Stimulated activated CD8-positive, alpha-beta memory T cell treated with anti-CD3 and anti-CD28 coated beads, Interleukin-7, amount 100 ng/mL, for 1 hour (primary cell): ENCODE data around the gene EPHA10.
"Not testable (repeated sequence)": the region's sequence is repeated elsewhere in the genome, so short reads cannot be mapped to it uniquely, and the experiment has no call there.

Experiments used
- DNase-seq, 2 donors: peaks; one replicate each; pipeline ENCODE4 v3.0.0-alpha.2; 2020; ENCODE audit warnings: low read depth in 2 of 2

EPHA10 gene

GRCh38 chr1:37771440-37771839, 6.5 kb upstream of the EPHA10 start:
- not testable (repeated sequence) for DNase-seq

GRCh38 chr1:37767488-37767887, 2.6 kb upstream of the EPHA10 start:
- DNase-seq, result no peak

- no peak for DNase-seq
Measured at GRCh38 chr1:37765916-37766664, 1.2 kb upstream of the EPHA10 start.

GRCh38 chr1:37764414-37764825, 500 bp downstream of the EPHA10 start:
- no peak for DNase-seq

- DNase-seq, result no peak
Measured at GRCh38 chr1:37763791-37764413, 1.0 kb downstream of the EPHA10 start.

GRCh38 chr1:37762516-37762915, 2.4 kb downstream of the EPHA10 start:
- DNase-seq, result no peak

GRCh38 chr1:37761416-37762095, 3.4 kb downstream of the EPHA10 start:
- DNase-seq, result no peak

GRCh38 chr1:37759451-37759850, 5.5 kb downstream of the EPHA10 start:
- DNase-seq, result no peak

- no peak for DNase-seq
Measured at GRCh38 chr1:37755951-37756560, 8.9 kb downstream of the EPHA10 start.

GRCh38 chr1:37755290-37755689, 9.6 kb downstream of the EPHA10 start:
- DNase-seq, result no peak

- DNase-seq, result no peak
Measured at GRCh38 chr1:37753473-37754321, 11.2 kb downstream of the EPHA10 start.

GRCh38 chr1:37752583-37753471, 12.1 kb downstream of the EPHA10 start:
- DNase-seq, result no peak

GRCh38 chr1:37752213-37752582, 12.7 kb downstream of the EPHA10 start:
- no peak for DNase-seq

GRCh38 chr1:37748565-37748964, 16.4 kb downstream of the EPHA10 start:
- DNase-seq, result no peak

- DNase-seq, result no peak
Measured at GRCh38 chr1:37746806-37747205, 18.1 kb downstream of the EPHA10 start.

GRCh38 chr1:37741662-37742061, 23.3 kb downstream of the EPHA10 start:
- no peak for DNase-seq

- DNase-seq, result no peak
Measured at GRCh38 chr1:37741130-37741529, 23.8 kb downstream of the EPHA10 start.

- no peak for DNase-seq
Measured at GRCh38 chr1:37739222-37739621, 25.7 kb downstream of the EPHA10 start.

- not testable (repeated sequence) for DNase-seq
Measured at GRCh38 chr1:37738619-37739018, 26.3 kb downstream of the EPHA10 start.

- not testable (repeated sequence) for DNase-seq
Measured at GRCh38 chr1:37737975-37738374, 26.9 kb downstream of the EPHA10 start.
